COLO668 (cell line): ENCODE results near the gene NOS3.

Experiments used
- DNase-seq: peaks from one replicate; lab custom pipeline; 2025; ENCODE audit not compliant: unreplicated experiment; lab: John Stamatoyannopoulos, UW

NOS3 gene

GRCh38 chr7:150963707-150964559, 26.9 kb upstream of the NOS3 start:
- DNase-seq, result no peak

DNA sequence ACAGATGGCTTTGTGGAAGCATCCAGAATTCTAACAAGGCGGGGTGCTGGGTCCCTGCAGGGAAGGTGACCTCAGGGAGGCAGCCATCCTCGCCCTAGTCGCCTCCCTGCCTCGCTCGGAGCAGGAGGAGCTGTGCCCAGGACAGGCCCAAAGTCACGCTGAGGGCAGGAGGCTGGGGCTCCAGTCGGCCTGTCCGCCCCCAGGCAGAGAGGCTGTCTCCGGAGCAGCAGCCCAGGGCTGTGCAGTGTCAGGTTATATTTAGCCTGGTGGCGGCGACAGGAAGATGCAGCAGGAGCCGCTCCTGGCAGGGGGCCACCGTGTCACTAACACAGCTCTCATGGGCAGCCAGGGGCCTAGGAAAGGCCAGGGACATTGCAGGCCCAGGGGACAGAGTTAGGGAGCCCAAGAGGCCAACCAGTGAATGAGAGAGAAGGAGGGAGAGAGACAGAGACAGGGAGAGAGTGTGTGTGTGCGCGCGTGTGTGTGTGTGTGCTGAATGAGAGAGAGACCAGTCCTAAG, 26.2 kb upstream of the NOS3 start:
- DNase-seq, result peak; percentile 49

- DNase-seq, result peak; percentile 20
These were observed 25.5 kb upstream of the NOS3 start for GRCh38 chr7:150965273-150965830.

- DNase-seq, result peak; percentile 20
These were observed 24.8 kb upstream of the NOS3 start for GRCh38 chr7:150966002-150966401.

DNA sequence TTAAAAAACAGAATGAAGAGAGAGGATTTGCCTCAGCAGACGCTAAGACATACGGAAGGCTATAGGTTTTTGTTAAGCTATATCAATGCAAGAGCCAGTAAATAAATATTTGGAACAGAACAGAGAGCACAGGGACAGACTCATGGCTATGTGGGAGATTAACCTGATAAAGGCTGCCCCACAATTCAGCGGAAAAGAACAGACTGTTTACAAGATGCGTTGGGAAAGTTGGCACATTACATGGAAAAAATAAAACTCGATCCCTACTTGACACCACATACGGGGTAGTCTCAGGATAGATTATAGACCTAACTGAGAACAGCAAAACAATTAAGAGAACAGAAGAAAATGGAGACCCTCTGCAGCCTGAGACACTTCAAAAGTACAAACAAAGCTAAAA, 23.5 kb upstream of the NOS3 start:
- no peak for DNase-seq

DNA sequence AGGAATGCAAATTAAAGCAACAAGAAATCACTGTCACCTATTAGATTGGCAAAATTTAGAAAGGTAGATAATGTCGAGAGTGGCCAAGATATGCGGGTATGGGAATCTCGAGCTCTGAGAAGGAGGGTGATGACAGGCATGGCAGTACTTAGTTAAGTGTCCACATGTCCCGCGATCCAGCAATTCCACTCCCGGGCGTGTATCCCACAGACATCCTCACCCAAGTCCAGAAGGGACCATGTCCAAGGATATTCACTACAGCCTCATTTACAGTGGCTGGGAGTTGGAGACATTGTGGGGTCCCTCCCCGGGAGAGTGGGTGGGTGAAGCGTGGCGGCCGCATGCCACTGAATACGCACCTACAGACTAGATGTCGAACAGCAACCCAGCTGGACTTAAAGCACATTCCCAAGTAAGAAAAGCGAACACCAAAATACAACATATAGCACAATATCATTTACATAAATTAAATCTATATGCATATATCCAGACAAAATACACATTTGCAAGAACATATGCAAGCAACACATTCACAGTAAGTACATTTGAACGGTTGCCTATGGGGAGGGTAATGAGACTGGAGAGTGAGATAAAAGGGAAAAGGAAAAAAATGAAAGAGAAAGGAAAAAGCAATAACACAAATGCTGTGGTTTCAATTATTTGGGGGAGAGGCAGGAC, 22.6 kb upstream of the NOS3 start:
- DNase-seq, result no peak

GRCh38 chr7:150968734-150969372, 22.0 kb upstream of the NOS3 start:
- peak; percentile 67 for DNase-seq

- DNase-seq, result peak; percentile 81
These were observed 21.3 kb upstream of the NOS3 start for GRCh38 chr7:150969475-150969874.

GRCh38 chr7:150970424-150970823, 20.4 kb upstream of the NOS3 start:
- no peak for DNase-seq

GRCh38 chr7:150971242-150972022, 19.4 kb upstream of the NOS3 start:
- DNase-seq, result peak; percentile 80

DNA sequence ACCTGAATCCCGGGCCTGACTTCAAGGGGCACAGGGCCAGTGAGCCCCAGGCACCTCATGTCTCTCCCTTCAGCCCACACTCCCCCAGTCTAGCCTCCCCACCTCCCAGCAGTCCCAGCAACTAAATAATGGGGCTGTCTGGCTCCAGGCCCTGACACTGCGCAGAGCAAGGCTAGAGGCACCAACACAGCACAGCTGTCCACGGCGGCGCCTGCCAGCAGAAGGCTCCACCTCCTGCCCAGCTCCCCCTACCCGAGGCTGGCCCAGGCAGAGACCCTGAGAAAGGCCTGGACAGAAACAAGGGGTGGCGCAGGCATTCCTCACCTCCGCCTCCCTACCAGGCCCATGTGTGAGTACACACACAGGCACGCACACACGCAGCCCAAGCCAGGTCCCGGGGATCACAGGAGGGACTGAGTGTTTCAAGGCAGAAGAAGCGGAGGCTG, 18.8 kb upstream of the NOS3 start:
- DNase-seq, result peak; percentile 75

GRCh38 chr7:150972741-150973140, 18.1 kb upstream of the NOS3 start:
- DNase-seq, result no peak

DNA sequence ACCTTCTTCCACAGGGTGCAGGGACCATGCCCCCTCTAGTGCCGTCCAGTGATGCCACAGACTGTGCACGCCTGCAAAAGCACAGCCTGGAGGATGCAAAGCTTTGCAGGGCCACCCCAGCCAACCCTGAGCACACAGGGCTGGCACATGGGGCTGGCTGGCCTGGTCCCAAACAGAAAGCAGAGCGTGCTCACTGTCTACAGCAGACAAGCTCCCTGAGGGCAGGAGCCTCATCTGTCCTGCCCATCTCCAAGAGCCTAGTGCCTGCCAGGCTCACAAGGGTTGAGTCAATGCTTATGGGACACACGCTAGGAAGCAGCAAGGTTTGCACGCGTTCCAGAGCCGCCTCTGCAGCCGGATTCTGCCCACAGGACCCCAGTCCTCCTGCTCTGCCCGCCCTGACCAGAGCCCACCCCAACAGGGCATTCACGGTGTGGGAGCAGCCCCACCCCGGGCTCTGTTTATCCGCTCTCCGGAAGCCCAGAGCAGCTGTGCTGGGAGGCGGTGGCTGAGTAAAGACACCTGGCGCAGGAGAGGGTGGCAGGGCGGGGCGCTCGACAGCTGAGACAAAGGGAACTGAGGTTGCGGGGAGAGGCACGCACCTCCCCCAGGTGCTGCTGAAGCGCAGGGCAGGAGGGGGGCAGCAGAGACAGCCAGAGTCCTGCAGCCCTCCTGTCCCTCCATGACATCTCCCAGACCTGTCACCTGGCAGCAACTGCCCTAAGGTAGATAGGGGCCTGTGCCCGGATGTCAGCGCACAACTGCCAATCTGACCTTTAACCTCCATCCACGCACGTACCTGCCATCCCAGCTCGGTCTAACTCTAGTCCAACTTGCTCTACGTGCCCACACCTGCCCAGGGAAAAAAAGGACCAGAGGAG, 17.0 kb upstream of the NOS3 start:
- peak; percentile 95 for DNase-seq

DNA sequence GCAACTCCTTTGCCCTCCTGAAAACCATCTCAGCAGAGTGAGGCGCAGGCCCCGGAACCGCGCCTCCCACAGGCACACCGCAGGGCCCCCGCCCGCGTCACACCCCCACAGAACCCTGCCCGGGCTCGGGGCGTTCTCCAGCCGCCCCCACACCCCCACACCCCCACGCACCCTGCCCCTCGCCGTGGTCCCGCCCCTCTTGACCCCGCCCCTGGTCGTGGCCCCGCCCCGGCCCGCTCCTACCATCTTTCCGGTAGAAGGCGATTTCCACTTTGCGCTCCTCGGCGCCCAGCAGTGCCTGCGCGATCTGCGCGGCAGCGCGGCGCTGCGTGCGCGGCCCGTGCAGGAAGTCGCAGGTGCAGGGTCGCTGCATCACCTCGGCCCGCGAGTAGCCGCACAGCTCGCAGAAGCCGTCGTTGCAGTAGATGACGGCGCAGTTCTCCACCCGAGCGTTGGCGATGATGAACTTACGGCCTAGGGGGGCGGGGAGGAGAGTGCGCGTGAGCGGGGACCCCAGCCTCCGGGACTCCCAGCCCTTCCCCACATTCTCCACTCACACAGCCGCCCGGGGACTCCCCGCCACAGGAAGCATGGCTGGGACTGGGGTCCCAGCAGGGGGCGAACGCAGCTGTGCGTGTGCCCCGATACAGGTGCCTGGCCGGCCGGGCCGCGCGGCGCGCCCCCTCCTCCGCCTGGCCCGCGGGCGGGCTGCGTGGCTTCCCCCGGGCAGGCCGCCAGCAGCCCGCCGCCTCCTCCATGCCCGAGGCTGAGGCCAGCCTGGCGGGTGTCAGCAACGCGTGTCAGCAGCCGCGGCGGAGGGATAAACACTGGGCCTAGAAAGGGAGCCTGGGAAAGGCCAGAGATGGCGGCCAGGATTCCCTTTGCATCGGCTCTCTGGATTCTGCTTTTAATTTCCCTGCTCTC, 16.1 kb upstream of the NOS3 start:
- DNase-seq, result peak; percentile 84

GRCh38 chr7:150975536-150976319, 15.1 kb upstream of the NOS3 start:
- peak; percentile 30 for DNase-seq

- DNase-seq, result peak; percentile 70
These were observed 14.1 kb upstream of the NOS3 start for GRCh38 chr7:150976529-150977381.
